C1 segment of cervical spinal cord (tissue), 14 donors: ENCODE data around the gene GTPBP3.

Experiments
- DNase-seq, 14 donors: peaks; one replicate each; lab custom pipeline; 2025; lab: John Stamatoyannopoulos, UW

Gene GTPBP3

DNA sequence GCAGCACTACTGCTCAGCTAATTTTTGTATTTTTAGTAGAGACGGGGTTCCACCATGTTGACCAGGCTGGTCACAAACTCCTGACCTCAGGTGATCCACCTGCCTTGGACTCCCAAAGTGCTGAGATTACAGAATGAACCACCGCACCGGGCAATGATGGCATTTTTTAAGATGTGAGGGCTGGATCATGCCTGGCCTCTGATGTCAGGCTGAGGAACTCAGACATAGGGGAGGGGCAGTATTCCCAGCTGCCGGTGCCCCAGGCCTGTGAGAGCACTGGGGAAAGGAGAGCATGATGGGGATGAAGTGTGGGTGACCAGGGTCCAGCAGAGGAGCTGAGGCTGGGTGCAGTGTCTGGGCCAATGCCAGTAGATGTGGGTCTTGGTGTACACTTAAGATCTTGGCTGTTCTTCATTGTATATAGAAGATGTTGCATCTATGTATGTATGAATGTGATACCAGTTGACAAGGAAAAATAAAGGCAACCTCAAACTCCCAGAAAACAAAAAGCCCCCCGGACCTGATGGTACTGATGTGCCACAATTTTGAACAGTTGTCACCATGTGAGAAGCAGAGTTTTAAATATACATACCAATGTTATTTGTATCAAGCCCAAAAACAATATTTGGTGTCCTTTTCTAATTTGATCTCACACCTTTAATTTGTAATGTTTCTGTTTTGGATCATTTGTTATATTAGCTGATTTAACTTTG lies 43.2 kb downstream of the GTPBP3 start:
- DNase-seq = no peak

DNA sequence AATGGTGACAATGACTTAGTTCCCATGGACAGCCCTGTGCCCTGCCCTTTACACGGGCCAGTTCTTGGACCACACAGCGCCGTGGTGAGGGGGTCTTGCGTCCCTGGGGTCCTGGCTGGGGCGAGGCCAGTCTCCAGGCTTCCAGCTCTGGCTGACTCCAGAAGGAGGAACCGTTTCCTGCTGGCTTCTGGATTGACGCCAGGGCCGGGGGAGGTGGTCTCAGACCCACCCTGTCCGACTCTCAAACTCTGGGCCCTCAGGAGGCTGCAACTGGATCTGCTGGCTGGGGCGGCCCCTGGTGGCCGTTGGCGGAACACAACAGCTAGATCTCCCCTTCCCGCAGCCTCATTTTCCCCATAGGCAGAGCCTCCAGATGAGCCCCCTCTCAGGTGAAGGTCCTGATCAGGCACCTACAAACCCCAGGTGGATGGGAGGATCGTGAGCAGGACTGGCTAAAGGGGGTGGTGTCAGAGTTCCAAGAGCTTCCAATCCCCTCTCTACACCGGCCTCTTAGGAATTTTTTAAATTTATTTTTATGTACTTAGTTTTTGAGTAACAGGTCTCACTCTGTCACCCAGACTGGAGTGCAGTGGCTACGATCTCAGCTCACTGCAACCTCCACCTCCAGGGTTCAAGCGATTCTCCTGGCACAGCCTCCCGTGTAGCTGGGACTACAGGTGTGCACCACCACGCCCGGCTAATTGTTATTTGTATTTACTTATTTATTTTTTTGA lies 48.7 kb downstream of the GTPBP3 start:
- DNase-seq = peak in 3 of 14 donors; percentile 6 to 23 (median 15)

DNA sequence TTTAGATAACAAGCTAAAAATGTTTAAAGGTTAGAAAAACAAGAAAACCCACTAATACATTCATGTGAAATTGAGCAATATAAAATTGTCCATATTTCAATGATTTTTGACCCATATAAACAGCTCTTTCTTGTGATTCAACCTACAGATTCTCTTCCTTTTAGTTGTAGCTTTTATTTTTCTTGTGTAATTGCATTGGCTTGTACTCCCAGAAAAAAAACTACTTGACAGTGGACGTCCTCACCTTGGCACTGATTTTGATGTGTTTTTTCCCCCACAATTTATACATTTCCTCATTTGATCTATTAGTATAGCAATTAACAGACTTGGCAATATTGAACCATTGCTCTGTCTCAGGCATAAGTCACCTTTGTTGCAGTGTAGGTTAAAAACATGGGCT lies 51.9 kb downstream of the GTPBP3 start:
- DNase-seq = no peak

DNA sequence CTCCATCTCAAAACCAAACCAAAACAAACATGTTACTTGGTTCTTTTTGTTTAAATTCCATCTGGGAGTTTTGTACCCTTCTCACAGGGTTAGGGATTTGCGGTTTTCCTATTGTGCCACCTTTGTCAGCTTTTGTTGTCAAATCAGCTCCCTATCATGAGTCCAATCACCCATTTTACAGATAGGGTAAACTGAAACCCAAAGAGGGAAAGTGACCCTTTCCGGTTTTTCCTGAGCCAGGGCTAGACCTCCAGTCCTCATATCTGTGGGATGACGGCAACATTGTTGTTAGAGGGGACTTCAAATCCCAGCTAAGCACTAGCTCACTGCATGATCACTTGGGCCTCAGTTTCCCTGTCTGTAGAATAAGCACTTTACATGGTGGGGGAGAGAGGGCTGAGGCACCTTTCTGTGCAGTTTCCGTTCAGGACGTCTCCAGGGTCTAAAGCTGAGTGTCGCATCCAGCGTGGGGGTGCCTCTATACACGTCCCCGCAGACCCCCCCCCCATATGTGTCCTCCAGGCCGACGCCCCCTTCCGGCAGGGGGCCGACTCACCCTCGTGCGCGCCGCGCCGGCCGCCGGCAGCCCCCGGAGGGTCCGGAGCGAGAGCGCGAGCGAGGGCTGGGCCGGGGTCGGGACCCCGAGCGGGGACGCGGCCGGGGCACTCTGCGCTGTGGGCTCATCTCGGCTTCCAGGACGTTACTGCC lies 52.8 kb downstream of the GTPBP3 start:
- no peak for DNase-seq

DNA sequence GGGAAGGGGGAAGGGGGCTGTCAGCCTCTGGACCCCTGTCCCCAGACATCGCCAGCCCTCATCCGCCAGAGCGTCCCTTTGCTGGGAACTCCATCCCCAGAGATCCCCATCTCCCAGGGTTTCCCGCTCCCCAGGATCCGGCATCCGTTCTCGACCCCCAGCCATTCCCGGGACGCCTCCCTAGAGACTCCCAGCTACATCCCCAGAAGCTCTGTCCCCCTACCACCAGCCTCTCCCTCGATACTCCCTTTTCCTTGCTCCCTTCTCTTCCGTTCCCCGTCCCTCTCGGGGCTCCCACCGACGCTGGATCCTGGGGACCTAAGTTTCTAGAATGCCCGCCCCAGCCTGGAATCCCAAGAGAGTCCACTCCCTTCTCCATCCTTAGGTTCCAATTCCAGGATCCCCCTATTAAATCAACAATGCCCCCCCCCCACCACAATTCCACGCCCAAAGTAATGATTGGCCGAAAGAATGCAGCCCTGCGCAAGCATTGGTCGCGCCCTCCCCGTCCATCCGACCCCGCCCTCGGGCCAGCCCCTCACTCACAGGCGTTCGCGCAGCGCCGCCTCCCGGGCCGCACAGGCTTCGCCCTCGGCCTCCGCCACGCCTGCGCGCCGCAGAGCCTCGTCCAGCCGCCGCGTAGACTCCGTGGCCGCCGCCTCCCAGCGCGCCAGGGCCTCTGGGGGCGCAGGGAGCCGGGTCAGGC lies 53.5 kb downstream of the GTPBP3 start:
- DNase-seq = peak in 13 of 14 donors; percentile 16 to 88 (median 61)

DNA sequence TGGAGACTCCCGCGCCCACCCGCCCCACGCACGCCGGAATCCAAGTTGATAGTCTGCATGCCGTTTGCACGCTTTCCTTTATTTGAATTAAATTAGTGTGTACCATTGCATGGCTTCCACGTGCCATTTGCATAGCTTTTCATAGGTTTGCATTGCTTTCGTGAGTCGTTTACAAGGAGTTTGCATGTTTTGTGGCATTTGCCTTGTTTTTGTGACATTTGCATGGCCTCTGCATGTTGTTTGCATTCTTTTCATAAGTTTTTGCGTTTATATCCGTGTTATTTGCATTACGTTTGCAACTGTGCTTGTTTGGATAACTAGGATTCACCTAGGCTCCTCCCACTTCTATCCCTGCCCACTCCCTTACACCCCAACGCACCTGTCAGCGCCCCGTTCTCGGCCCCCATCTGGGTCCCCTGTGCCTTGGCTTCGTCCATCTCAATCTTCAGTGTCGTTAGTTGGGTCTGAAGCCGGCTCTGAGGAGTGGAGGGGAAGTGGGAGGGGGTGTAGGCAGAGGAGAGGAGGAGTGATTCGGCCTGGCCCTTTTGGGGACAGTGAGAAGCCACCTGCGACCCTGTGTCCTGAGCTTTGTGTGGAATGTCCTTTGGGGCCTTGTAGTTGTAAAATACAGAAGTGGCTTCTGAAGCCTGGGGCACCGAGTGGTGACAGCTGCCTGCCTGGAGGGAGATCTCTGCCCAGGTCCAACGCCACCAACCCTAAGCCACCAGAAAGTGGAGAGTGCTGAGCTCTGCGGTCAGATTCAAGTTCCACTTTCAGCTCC lies 54.2 kb downstream of the GTPBP3 start:
- DNase-seq = peak in 1 of 14 donors; percentile 30
